ENCODE data around the gene JPT2. TPM values are rescaled to one million over a fixed set of nuclear protein-coding genes. Genes with fewer than 3 reads are reported as not detected.
A peak's percentile ranks its signal among the peaks of the same experiment; 100 is the strongest.
"Not testable (repeated sequence)": the region's sequence is repeated elsewhere in the genome, so short reads cannot be mapped to it uniquely, and the experiment has no call there.

JPT2 gene
- total and polyA plus RNA-seq, 8 donors = 64.8 to 79.5 (median 72.3) TPM

DNA sequence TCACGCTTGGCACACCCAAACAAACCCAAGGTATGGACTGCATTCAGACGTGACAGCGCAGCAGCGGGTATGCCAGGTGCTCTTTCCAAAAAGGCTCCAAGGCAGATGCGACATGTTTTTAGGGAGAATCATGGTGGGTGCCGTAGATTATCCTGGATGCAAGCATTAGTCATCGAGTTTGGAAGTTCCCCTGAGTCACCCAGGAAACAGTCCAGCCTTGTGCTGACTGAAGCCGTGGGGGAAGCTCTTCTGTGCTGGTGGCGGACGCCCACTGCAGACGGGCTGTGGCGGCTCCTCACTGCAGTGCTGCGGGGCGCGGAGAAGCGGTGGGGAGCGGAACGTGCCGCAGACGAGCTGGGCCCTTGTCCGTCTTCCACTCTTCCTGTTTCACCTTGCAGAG is 13.9 kb downstream of the JPT2 start:
- TF ChIP-seq, protein P1, sequence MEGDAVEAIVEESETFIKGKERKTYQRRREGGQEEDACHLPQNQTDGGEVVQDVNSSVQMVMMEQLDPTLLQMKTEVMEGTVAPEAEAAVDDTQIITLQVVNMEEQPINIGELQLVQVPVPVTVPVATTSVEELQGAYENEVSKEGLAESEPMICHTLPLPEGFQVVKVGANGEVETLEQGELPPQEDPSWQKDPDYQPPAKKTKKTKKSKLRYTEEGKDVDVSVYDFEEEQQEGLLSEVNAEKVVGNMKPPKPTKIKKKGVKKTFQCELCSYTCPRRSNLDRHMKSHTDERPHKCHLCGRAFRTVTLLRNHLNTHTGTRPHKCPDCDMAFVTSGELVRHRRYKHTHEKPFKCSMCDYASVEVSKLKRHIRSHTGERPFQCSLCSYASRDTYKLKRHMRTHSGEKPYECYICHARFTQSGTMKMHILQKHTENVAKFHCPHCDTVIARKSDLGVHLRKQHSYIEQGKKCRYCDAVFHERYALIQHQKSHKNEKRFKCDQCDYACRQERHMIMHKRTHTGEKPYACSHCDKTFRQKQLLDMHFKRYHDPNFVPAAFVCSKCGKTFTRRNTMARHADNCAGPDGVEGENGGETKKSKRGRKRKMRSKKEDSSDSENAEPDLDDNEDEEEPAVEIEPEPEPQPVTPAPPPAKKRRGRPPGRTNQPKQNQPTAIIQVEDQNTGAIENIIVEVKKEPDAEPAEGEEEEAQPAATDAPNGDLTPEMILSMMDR (IDR thresholded peaks at IDR 0.05) = no peak
- Histone ChIP-seq H3K9me3 (no peaks in the 10 kb centered on the region), H3K27me3 (no peaks in the 10 kb centered on the region), H3K27ac (no peak overlapping the region), H3K4me1 (no peaks in the 10 kb centered on the region), H3K36me3 (peaks cover 0 to 86% of the 10 kb centered on the region in 2 donors), H3K4me3 (no peak overlapping the region)
- intact Hi-C loops (cut with DNase I) = no loop called here
- no peak for ATAC-seq
- DNase-seq = no peak

DNA sequence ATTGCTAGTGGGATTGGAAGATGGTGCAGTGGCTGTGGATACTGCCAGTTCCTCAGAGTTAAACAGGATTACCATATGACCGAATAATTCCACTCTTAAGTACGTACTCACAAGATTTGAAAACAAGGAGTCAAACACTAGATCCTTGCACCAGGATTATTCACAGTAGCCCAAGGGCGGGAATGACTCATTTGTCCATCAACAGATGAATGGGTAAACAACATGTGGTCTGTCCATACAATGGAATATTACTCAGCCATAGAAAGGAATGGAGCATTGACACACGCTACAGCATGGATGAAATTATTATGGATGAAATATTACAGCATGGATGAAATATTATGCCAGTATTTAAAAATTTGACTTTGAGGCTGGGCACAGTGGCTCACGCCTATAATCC is 18.8 kb downstream of the JPT2 start:
- H3K27me3 ChIP-seq = no peaks in the 10 kb centered on the region
- no peak for ATAC-seq
- DNase-seq = no peak
- H3K4me1 ChIP-seq = no peaks in the 10 kb centered on the region
- no peaks in the 10 kb centered on the region for H3K9me3 ChIP-seq
- no peak overlapping the region for H3K4me3 ChIP-seq
- H3K36me3 ChIP-seq = peaks cover 0 to 94% of the 10 kb centered on the region in 2 donors
- intact Hi-C loops (cut with DNase I) = no loop called here
- H3K27ac ChIP-seq = no peak overlapping the region
- TF ChIP-seq, protein P1 (IDR thresholded peaks at IDR 0.05) = no peak

DNA sequence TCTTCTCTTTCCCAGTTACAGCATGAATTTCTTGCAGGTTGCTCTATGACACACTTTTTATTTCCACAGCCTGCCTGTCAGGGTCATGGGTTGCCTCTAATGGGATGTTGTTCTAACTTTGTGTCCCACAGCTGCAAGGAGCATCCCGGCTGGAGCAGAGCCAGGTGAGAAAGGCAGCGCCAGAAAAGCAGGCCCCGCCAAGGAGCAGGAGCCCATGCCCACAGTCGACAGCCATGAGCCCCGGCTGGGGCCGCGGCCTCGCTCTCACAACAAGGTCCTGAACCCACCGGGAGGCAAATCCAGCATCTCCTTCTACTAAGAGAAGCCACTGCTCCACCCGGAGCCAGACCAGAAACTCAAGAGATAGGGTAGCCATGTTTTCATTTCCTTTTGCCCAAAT is 20.6 kb downstream of the JPT2 start:
- DNase-seq = no peak
- TF ChIP-seq, protein P1 (IDR thresholded peaks at IDR 0.05) = no peak
- no peak overlapping the region for H3K4me3 ChIP-seq
- no peak overlapping the region for H3K27ac ChIP-seq
- H3K27me3 ChIP-seq = no peaks in the 10 kb centered on the region
- no peaks in the 10 kb centered on the region for H3K4me1 ChIP-seq
- H3K9me3 ChIP-seq = no peaks in the 10 kb centered on the region
- intact Hi-C loops (cut with DNase I) = no loop called here
- H3K36me3 ChIP-seq = peaks cover 0 to 85% of the 10 kb centered on the region in 2 donors
- no peak for ATAC-seq

DNA sequence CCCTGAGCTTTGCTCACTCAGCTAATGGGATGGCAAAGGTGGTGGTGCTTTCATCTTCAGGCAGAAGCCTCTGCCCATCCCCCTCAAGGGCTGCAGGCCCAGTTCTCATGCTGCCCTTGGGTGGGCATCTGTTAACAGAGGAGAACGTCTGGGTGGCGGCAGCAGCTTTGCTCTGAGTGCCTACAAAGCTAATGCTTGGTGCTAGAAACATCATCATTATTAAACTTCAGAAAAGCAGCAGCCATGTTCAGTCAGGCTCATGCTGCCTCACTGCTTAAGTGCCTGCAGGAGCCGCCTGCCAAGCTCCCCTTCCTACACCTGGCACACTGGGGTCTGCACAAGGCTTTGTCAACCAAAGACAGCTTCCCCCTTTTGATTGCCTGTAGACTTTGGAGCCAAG is 22.2 kb downstream of the JPT2 start:
- Histone ChIP-seq H3K27ac (no peak overlapping the region), H3K4me3 (no peak overlapping the region), H3K9me3 (no peaks in the 10 kb centered on the region), H3K4me1 (peaks cover 0 to 7% of the 10 kb centered on the region in 2 donors), H3K27me3 (no peaks in the 10 kb centered on the region), H3K36me3 (peaks cover 0 to 69% of the 10 kb centered on the region in 2 donors)
- ATAC-seq (no peak), DNase-seq (no peak)
- intact Hi-C loops (cut with DNase I) = no loop called here
- TF ChIP-seq, protein P1 (IDR thresholded peaks at IDR 0.05) = no peak

DNA sequence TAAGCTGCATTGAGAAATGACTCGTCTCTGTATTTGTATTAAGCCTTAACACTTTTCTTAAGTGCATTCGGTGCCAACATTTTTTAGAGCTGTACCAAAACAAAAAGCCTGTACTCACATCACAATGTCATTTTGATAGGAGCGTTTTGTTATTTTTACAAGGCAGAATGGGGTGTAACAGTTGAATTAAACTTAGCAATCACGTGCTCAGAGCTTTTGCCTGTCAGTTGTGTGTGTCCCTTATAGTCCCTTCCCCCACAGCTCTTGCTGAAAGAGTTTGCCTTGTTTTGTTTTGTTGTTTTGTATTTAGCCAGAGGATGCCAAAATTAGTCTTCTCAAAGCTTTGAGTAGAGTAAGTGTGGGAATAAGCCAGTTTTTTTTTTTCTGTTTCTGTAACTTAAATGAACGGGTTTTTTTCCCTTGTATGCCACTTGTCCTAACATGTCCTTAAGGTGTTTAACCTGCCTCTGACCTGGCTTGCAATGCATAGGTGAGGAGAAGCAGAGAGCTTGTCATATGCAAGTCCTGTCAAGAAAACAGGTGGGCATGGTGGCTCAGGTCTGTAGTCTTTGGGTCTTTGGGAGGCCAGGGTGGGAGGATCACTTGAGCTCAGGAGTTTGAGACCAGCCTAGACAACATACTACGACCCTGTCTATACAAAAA is 23.3 kb downstream of the JPT2 start:
- Histone ChIP-seq H3K9me3 (no peaks in the 10 kb centered on the region), H3K27ac (no peak overlapping the region), H3K36me3 (peaks cover 0 to 58% of the 10 kb centered on the region in 2 donors), H3K4me1 (peaks cover 0 to 8% of the 10 kb centered on the region in 2 donors), H3K27me3 (no peaks in the 10 kb centered on the region), H3K4me3 (no peak overlapping the region)
- TF ChIP-seq, protein P1 (IDR thresholded peaks at IDR 0.05) = no peak
- intact Hi-C loops (cut with DNase I) = no loop called here
- DNase-seq (no peak), ATAC-seq (no peak)

DNA sequence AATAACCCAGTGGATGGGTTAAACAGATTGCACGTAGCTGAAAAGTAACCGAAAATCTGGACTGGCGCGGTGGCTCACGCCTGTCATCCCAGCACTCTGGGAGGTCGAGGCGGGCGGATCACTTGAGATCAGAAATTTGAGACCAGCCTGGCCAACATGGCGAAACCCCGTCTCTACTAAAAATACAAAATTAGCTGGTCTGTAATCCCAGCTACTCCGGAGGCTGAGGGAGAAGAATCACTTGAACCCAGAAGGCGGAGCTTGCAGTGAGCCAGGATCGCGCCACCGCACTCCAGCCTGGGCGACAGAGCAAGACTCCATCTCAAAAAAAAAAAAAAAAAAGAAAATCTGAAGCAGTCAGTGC is 27.2 kb downstream of the JPT2 start:
- ATAC-seq (peak; percentile 55), DNase-seq (peak in 1 of 4 donors; percentile 44)
- Histone ChIP-seq H3K27ac (peak overlapping the region; percentile 89 to 96), H3K4me1 (peaks cover 15 to 34% of the 10 kb centered on the region in 2 donors), H3K36me3 (peaks cover 0 to 30% of the 10 kb centered on the region in 2 donors), H3K4me3 (peak overlapping the region; percentile 75 to 91)
- H3K27me3 ChIP-seq; H3K9me3 ChIP-seq; intact Hi-C loops (cut with DNase I): not testable (repeated sequence)

Measured in left lung (tissue), 10 donors.